Measurements from ENCODE around the gene AP3D1.

Gene AP3D1

GRCh38 chr19:2058570-2059421 lies 92.6 kb downstream of the AP3D1 start:
- no peak for DNase-seq

GRCh38 chr19:2057484-2058469 lies 93.6 kb downstream of the AP3D1 start:
- no peak for DNase-seq

GRCh38 chr19:2056837-2057192 lies 94.6 kb downstream of the AP3D1 start:
- no peak for DNase-seq

- DNase-seq = no peak
Measured at GRCh38 chr19:2055931-2056836, 95.2 kb downstream of the AP3D1 start.

- DNase-seq = no peak
Measured at GRCh38 chr19:2054763-2055162, 96.6 kb downstream of the AP3D1 start.

- DNase-seq = no peak
Measured at GRCh38 chr19:2053601-2054389, 97.6 kb downstream of the AP3D1 start.

GRCh38 chr19:2051773-2052704 lies 99.3 kb downstream of the AP3D1 start:
- no peak for DNase-seq

GRCh38 chr19:2050991-2051772 lies 100.2 kb downstream of the AP3D1 start, which contains the start of gene MKNK2:
MKNK2 (minus strand) TSS chr19:2051244; CDS start chr19:2050851, 393 bp downstream.
- DNase-seq = peak; percentile 66

All from amniotic stem cell (primary cell).